GM11168 (cell line): ENCODE results near the gene WNT6.

Experiments used
- in situ Hi-C: fragments of 300-500 bp; cut with MboI; formaldehyde crosslinking; loops from one replicate; pipeline ENCODE4 v1.12.0; 2022; ENCODE audit warnings: low sequenced_read_pairs; ENCODE audit not compliant: unreplicated experiment

WNT6 gene

GRCh38 chr2:218889937-218890336, 30.3 kb downstream of the WNT6 start:
- in situ Hi-C loops = no loop called here

GRCh38 chr2:218890369-218890768, 30.8 kb downstream of the WNT6 start:
- in situ Hi-C loops = no loop called here

GRCh38 chr2:218891275-218892135, 31.9 kb downstream of the WNT6 start:
- in situ Hi-C loops = no loop called here

- in situ Hi-C loops = no loop called here
These were observed 33.2 kb downstream of the WNT6 start for GRCh38 chr2:218892693-218893348.

GRCh38 chr2:218893349-218894150, 33.9 kb downstream of the WNT6 start:
- in situ Hi-C loops = no loop called here

- in situ Hi-C loops = no loop called here
These were observed 34.7 kb downstream of the WNT6 start for GRCh38 chr2:218894151-218894879.

- in situ Hi-C loops = no loop called here
These were observed 35.2 kb downstream of the WNT6 start for GRCh38 chr2:218894880-218895157.

GRCh38 chr2:218895326-218895725, 35.7 kb downstream of the WNT6 start:
- in situ Hi-C loops = no loop called here

- in situ Hi-C loops = no loop called here
These were observed 36.3 kb downstream of the WNT6 start for GRCh38 chr2:218895759-218896500.

- in situ Hi-C loops = no loop called here
These were observed 37.1 kb downstream of the WNT6 start for GRCh38 chr2:218896501-218897393.

- in situ Hi-C loops = no loop called here
These were observed 37.9 kb downstream of the WNT6 start for GRCh38 chr2:218897394-218898108.

- in situ Hi-C loops = no loop called here
These were observed 38.7 kb downstream of the WNT6 start for GRCh38 chr2:218898109-218898878.

GRCh38 chr2:218899147-218899546, 39.5 kb downstream of the WNT6 start:
- in situ Hi-C loops = no loop called here

- in situ Hi-C loops = loop anchor here (5.0 kb wide), 1 partner anchor 35 kb away; no protein-coding TSS in a partner anchor
These were observed 42.8 kb downstream of the WNT6 start for GRCh38 chr2:218902427-218902826.

- in situ Hi-C loops = loop anchor here (5.0 kb wide), 1 partner anchor 37 kb away; no protein-coding TSS in a partner anchor
These were observed 44.6 kb downstream of the WNT6 start for GRCh38 chr2:218904176-218904575.

- in situ Hi-C loops = no loop called here
These were observed 49.4 kb downstream of the WNT6 start for GRCh38 chr2:218908721-218909619.
